Muscle of leg (tissue), 11 donors: Measurements from ENCODE around the gene UTP11. TPM values are rescaled to one million over a fixed set of nuclear protein-coding genes. Genes with fewer than 3 reads are reported as not detected.

Experiments used
- DNase-seq: peaks from one replicate; pipeline ENCODE4 v3.0.0; 2013
- H3K27ac ChIP-seq: one replicate; pipeline ENCODE4 v1.5.1; 2013; ENCODE audit warnings: mild to moderate bottlenecking, low read length, control low read depth
- H3K27me3 ChIP-seq: one replicate; pipeline ENCODE4 v1.6.1; 2013; ENCODE audit warnings: low read length; ENCODE audit not compliant: control insufficient read depth, insufficient read depth
- H3K36me3 ChIP-seq: one replicate; pipeline ENCODE4 v1.6.1; 2013; ENCODE audit warnings: low read length; ENCODE audit not compliant: control insufficient read depth, insufficient read depth
- H3K4me1 ChIP-seq: one replicate; pipeline ENCODE4 v1.6.1; 2013; ENCODE audit warnings: low read length; ENCODE audit not compliant: control insufficient read depth, insufficient read depth
- H3K4me3 ChIP-seq: one replicate; pipeline ENCODE4 v1.5.1; 2013; ENCODE audit warnings: low read length, control low read depth
- H3K9me3 ChIP-seq: replicated peaks from 2 replicates; pipeline ENCODE4 v1.6.1; 2013; ENCODE audit warnings: low read depth, low read length; ENCODE audit not compliant: control insufficient read depth
- WGBS: methylation state at CpG from one replicate; pipeline ENCODE4 v1.1.5; 2013; ENCODE audit warnings: missing lambda C conversion rate; ENCODE audit not compliant: insufficient coverage; 5-methylcytosine and 5-hydroxymethylcytosine counted together
- polyA plus RNA-seq, 8 donors: library from polyadenylated mRNA; unstranded; fragments of 120-200 nt; gene quantifications; one replicate each; pipeline versions ENCODE4 v1.2.1 to v1.2.3, GENCODE V29; 2013; ENCODE audit warnings: inconsistent platforms in 1 of 8, low replicate concordance in 1 of 8; ENCODE audit not compliant: insufficient read length in 8 of 8, insufficient read depth in 1 of 8
- total RNA-seq: library from RNA; stranded (reverse); fragments of 120-200 nt; gene quantifications from one replicate; pipeline ENCODE4 v1.2.4, GENCODE V29; 2013

The UTP11 gene
- total and polyA plus RNA-seq, 9 donors = 62.1 to 103 (median 90.6) TPM

- H3K36me3 ChIP-seq = no peaks in the 10 kb centered on the region
- H3K9me3 ChIP-seq = no peaks in the 10 kb centered on the region
- no peaks in the 10 kb centered on the region for H3K4me1 ChIP-seq
- peaks cover 29% of the 10 kb centered on the region for H3K27me3 ChIP-seq
- WGBS = 76% methylated on average over 3 of the region's 5 CpGs
- no peak overlapping the region for H3K4me3 ChIP-seq
- H3K27ac ChIP-seq = no peak overlapping the region
- DNase-seq = no peak
These were observed 24.8 kb downstream of the UTP11 start for GRCh38 chr1:38037221-38037939.

GRCh38 chr1:38038861-38039260, 26.3 kb downstream of the UTP11 start:
- H3K27ac ChIP-seq = no peak overlapping the region
- H3K9me3 ChIP-seq = no peaks in the 10 kb centered on the region
- H3K36me3 ChIP-seq = no peaks in the 10 kb centered on the region
- 43% methylated on average over 1 of the region's 10 CpGs for WGBS
- no peaks in the 10 kb centered on the region for H3K4me1 ChIP-seq
- H3K27me3 ChIP-seq = peaks cover 43% of the 10 kb centered on the region
- DNase-seq = no peak
- H3K4me3 ChIP-seq = no peak overlapping the region

DNA sequence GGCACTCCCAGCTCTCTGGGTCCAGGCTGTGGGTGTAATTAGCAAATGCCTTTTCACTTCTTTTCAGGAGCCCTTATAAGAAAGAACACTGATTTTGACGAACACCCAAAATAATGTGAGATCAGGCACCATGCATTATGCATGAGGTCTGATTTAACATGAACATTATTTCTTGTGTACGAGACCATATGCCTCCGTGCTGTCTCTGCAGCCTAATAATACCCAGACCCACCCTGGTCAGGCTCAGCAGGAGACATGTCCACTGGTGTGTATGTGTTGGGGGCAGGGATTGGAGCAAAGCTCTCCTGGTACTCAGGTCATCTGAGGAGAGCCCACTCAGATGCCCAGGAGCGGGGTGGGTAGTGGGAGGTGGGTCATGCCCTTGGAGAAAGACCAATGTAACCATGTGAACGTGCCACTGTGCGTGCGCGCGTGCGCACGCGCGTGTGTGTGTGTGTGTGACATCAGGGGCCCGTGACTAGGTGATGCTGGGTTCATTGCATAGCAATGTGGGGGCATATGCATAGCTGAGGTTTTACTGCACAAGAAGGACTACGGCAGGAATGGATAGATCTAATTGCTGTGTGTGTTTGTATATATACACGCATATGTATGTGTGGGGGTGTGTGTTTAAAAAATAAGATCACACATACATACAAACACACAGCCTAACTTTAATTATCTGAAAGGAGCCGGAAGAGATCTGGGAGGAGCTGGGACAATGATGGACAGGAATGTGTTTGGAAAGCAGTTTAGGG, 27.0 kb downstream of the UTP11 start:
- DNase-seq = no peak
- Histone ChIP-seq H3K4me3 (no peak overlapping the region), H3K9me3 (no peaks in the 10 kb centered on the region), H3K36me3 (no peaks in the 10 kb centered on the region), H3K27me3 (peaks cover 49% of the 10 kb centered on the region), H3K4me1 (peaks cover 6% of the 10 kb centered on the region), H3K27ac (no peak overlapping the region)
- 94% methylated on average over 12 of the region's 17 CpGs for WGBS

GRCh38 chr1:38041936-38042834, 29.7 kb downstream of the UTP11 start:
- Histone ChIP-seq H3K27ac (no peak overlapping the region), H3K4me3 (no peak overlapping the region), H3K36me3 (no peaks in the 10 kb centered on the region), H3K9me3 (no peaks in the 10 kb centered on the region), H3K4me1 (peaks cover 15% of the 10 kb centered on the region), H3K27me3 (peaks cover 61% of the 10 kb centered on the region)
- no peak for DNase-seq
- 69% methylated on average over 21 of the region's 21 CpGs for WGBS

- DNase-seq = no peak
- peaks cover 21% of the 10 kb centered on the region for H3K4me1 ChIP-seq
- no peak overlapping the region for H3K4me3 ChIP-seq
- 89% methylated on average over 10 of the region's 12 CpGs for WGBS
- H3K9me3 ChIP-seq = no peaks in the 10 kb centered on the region
- no peak overlapping the region for H3K27ac ChIP-seq
- H3K36me3 ChIP-seq = no peaks in the 10 kb centered on the region
- H3K27me3 ChIP-seq = peaks cover 71% of the 10 kb centered on the region
These were observed 30.7 kb downstream of the UTP11 start for GRCh38 chr1:38043036-38043747.

DNA sequence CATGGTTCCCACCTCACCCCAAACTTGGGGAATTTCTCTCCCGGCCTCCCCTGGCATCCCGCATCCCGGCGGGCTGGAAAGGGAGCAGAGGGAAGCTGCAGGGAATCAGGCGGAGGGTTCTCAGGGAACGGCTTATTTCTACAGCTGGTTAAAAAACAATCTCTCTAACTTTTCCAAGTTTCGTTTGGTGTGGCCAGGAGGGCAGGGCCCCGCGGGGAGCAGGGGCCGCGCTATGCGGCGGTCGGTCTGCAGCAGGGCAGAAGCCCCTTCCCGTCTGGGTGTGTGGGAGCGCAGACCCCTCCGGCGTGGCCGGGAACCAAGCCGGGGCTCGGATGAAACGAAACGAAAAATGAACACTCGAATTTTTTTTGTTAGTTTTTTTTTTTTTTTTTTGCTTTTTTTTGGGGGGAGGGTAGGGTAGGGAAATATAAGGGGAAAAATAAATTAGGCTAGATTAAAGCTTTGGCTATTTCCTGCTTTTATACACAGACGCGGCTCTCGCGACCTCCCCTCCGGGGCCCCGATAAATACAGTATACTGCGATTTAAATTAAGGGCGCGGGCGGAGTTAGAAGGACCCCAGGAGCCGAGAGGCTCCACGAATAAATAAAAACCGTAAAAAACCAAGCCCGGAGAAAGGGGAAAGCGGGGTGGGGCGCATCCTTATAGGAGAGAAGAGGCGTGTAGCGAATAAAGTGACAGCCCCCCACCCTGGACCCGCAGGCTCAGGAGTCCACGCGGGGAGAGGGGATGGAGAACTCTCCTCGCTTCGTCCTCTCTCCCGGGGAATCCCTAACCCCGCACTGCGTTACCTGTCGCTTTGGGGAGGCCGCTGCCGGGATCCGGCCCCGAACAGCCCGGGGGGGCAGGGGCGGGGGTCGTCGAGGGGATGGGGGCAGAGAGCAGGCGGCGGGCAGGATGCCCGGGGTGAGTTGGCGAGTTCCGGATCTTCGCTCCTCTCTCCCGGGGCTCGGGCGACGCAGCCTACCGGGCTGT, 32.0 kb downstream of the UTP11 start:
- peak overlapping the region; percentile 17 for H3K4me3 ChIP-seq
- no peak overlapping the region for H3K27ac ChIP-seq
- no peaks in the 10 kb centered on the region for H3K9me3 ChIP-seq
- peaks cover 75% of the 10 kb centered on the region for H3K27me3 ChIP-seq
- H3K36me3 ChIP-seq = no peaks in the 10 kb centered on the region
- no peak for DNase-seq
- H3K4me1 ChIP-seq = peaks cover 21% of the 10 kb centered on the region
- 1% methylated on average over 36 of the region's 70 CpGs for WGBS

GRCh38 chr1:38045401-38046332, 33.1 kb downstream of the UTP11 start:
- WGBS = 1% methylated on average over 114 of the region's 115 CpGs
- no peak for DNase-seq
- Histone ChIP-seq H3K4me1 (peaks cover 21% of the 10 kb centered on the region), H3K9me3 (no peaks in the 10 kb centered on the region), H3K27ac (no peak overlapping the region), H3K36me3 (no peaks in the 10 kb centered on the region), H3K27me3 (peaks cover 71% of the 10 kb centered on the region), H3K4me3 (no peak overlapping the region)

GRCh38 chr1:38046333-38046883, 33.9 kb downstream of the UTP11 start, which contains the start of gene POU3F1:
Gene POU3F1 (minus strand): TSS chr1:38046793. CDS start chr1:38046743, 50 bp downstream.
- H3K36me3 ChIP-seq = no peaks in the 10 kb centered on the region
- peak within 1 kb of the TSS; percentile 44 for H3K4me3 ChIP-seq
- WGBS = under 1% methylated on average over 89 of the region's 92 CpGs
- peaks cover 27% of the 10 kb centered on the region for H3K4me1 ChIP-seq
- peaks cover 67% of the 10 kb centered on the region for H3K27me3 ChIP-seq
- H3K27ac ChIP-seq = no peak within 1 kb of the TSS
- no peaks in the 10 kb centered on the region for H3K9me3 ChIP-seq
- DNase-seq = no peak
